Loucy (cell line): ENCODE measurements around the gene TGFBI.

Experiments
- EZH2phosphoT487 ChIP-seq: fragments of 200-600 bp; IDR thresholded peaks from 2 replicates; pipeline ENCODE4 v1.6.1; 2018; ENCODE audit warnings: antibody characterized with exemption, mild to moderate bottlenecking, moderate library complexity, borderline replicate concordance
- TF ChIP-seq, protein P1 (sequence below): fragments of 200-600 bp; sonication (generic); conservative IDR thresholded peaks from 2 replicates; pipeline ENCODE4 v1.5.1; 2014; ENCODE audit warnings: mild to moderate bottlenecking, antibody characterized with exemption, low read length

DNA sequence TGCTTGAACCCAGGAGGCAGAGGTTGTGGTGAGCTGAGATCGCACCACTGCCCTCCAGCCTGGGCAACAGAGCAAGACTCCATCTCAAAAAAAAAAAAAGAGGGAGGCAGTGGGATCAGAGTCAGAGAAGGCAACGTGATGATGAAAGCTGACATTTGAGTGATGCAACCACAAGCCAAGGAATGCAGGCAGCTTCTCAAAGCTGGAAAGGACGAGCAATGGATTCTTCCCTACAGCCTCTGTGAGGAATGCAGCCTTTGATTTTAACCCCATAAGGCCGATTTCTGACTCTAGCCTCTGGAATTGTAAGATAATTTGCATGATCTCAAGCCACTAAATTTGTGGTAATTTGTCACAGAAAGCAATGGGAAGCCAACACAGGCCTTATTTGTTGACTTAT, 9.8 kb downstream of the TGFBI start:
- TF ChIP-seq, protein P1, sequence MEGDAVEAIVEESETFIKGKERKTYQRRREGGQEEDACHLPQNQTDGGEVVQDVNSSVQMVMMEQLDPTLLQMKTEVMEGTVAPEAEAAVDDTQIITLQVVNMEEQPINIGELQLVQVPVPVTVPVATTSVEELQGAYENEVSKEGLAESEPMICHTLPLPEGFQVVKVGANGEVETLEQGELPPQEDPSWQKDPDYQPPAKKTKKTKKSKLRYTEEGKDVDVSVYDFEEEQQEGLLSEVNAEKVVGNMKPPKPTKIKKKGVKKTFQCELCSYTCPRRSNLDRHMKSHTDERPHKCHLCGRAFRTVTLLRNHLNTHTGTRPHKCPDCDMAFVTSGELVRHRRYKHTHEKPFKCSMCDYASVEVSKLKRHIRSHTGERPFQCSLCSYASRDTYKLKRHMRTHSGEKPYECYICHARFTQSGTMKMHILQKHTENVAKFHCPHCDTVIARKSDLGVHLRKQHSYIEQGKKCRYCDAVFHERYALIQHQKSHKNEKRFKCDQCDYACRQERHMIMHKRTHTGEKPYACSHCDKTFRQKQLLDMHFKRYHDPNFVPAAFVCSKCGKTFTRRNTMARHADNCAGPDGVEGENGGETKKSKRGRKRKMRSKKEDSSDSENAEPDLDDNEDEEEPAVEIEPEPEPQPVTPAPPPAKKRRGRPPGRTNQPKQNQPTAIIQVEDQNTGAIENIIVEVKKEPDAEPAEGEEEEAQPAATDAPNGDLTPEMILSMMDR = no peak
- no peak for TF ChIP-seq EZH2phosphoT487
